Activated CD4-positive, alpha-beta memory T cell treated with anti-CD3 and anti-CD28 coated beads, Interleukin-2, amount 10 ng/mL, durations not matched to agents 7 days and 5 days (primary cell): Measurements from ENCODE around the gene RXRA. TPM values are rescaled to one million over a fixed set of nuclear protein-coding genes. Genes with fewer than 3 reads are reported as not detected.

Experiments used
- CTCF ChIA-PET: fragments of 350-600 bp; sonication (Branson Sonifier 250); formaldehyde crosslinking; loops from one replicate; lab custom pipeline; 2021; ENCODE audit warnings: antibody characterized with exemption, inconsistent platforms; lab: Charles Lee
- POLR2A ChIA-PET: fragments of 350-600 bp; sonication (Branson Sonifier 250); formaldehyde crosslinking; loops from one replicate; lab custom pipeline; 2021; ENCODE audit warnings: antibody characterized with exemption; lab: Charles Lee
- DNase-seq: peaks from one replicate; pipeline ENCODE4 v3.0.0-alpha.2; 2020
- H3K27ac Mint-ChIP-seq: one replicate; pipeline ENCODE4 v1.8.0; 2021; ENCODE audit warnings: mild to moderate bottlenecking, mixed read lengths
- H3K27me3 Mint-ChIP-seq: one replicate; pipeline ENCODE4 v1.8.0; 2021; ENCODE audit warnings: mixed read lengths
- H3K36me3 Mint-ChIP-seq: one replicate; pipeline ENCODE4 v1.8.0; 2021; ENCODE audit warnings: low read depth, mixed read lengths
- H3K4me1 Mint-ChIP-seq: one replicate; pipeline ENCODE4 v1.8.0; 2021; ENCODE audit warnings: mixed read lengths
- H3K4me3 Mint-ChIP-seq: one replicate; pipeline ENCODE4 v1.8.0; 2021; ENCODE audit warnings: mild to moderate bottlenecking, mixed read lengths
- H3K9me3 Mint-ChIP-seq: one replicate; pipeline ENCODE4 v1.8.0; 2021; ENCODE audit warnings: mixed read lengths
- total RNA-seq, 2 experiments: library from RNA; stranded (reverse); gene quantifications; one replicate each; pipeline ENCODE4 v1.2.3, GENCODE V29; 2021

RXRA gene
- total RNA-seq, 2 experiments from 2014 or later, result 7.0 to 7.8 TPM

GRCh38 chr9:134343637-134344036, 17.4 kb downstream of the RXRA start:
- Mint-ChIP-seq H3K4me3 (no peak overlapping the region), H3K9me3 (no peaks in the 10 kb centered on the region), H3K36me3 (no peaks in the 10 kb centered on the region), H3K27ac (no peak overlapping the region), H3K4me1 (peaks cover 7% of the 10 kb centered on the region), H3K27me3 (no peaks in the 10 kb centered on the region)
- POLR2A ChIA-PET, result interaction anchor here (1.0 kb wide), 1 partner anchor 9 kb away, joined by 3 read pairs; no protein-coding TSS in a partner anchor
- CTCF ChIA-PET, result interaction anchor here (1.0 kb wide), 1 partner anchor 42 kb away, joined by 3 read pairs; no protein-coding TSS in a partner anchor
- DNase-seq, result no peak

- CTCF ChIA-PET, result interaction anchor here (0.9 to 1.0 kb wide), 2 partner anchors 42 to 99 kb away, joined by 3 read pairs; no protein-coding TSS in a partner anchor
Measured at GRCh38 chr9:134344068-134344799, 18.0 kb downstream of the RXRA start.

DNA sequence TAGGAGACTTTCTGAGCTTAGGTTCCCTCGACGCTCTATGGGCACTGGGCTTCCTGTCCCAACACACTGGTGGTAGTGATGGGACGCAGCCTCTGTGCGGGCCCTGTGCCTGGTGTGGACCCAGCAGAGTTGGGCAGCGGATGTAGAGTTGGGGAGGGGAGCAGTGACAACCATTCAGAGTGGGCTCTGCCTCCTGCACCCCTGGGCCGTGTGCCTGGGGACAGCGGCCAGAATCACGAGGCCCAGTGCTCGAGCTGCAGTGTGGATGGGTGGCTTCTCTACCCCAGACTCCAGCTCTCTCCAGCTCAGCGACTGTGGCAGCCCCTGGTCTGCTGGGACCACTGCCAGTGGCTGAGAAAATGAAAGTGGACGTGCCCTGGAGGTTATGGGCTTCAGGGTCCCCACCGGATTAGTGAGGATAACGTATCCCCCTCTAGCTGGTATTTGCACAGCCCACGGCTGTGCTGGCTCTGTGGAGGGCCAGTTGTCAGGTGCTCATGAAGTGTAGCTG, 18.6 kb downstream of the RXRA start:
- no peak for DNase-seq
- CTCF ChIA-PET, result interaction anchor here (0.9 to 1.0 kb wide), 2 partner anchors 43 to 98 kb away, joined by 3 read pairs; no protein-coding TSS in a partner anchor
- no peaks in the 10 kb centered on the region for H3K36me3 Mint-ChIP-seq
- no peaks in the 10 kb centered on the region for H3K27me3 Mint-ChIP-seq
- peaks cover 7% of the 10 kb centered on the region for H3K4me1 Mint-ChIP-seq
- H3K9me3 Mint-ChIP-seq, result no peaks in the 10 kb centered on the region
- no peak overlapping the region for H3K4me3 Mint-ChIP-seq
- no peak overlapping the region for H3K27ac Mint-ChIP-seq
- POLR2A ChIA-PET, result no interaction called here

More at GRCh38 chr9:134344068-134344799, 18.0 kb downstream of the RXRA start:
- H3K27me3 Mint-ChIP-seq, result no peaks in the 10 kb centered on the region
- H3K36me3 Mint-ChIP-seq, result no peaks in the 10 kb centered on the region
- H3K4me1 Mint-ChIP-seq, result peaks cover 7% of the 10 kb centered on the region
- H3K4me3 Mint-ChIP-seq, result no peak overlapping the region
- peak; percentile 31 for DNase-seq
- no peak overlapping the region for H3K27ac Mint-ChIP-seq
- no peaks in the 10 kb centered on the region for H3K9me3 Mint-ChIP-seq
- POLR2A ChIA-PET, result interaction anchor here (1.0 kb wide), 1 partner anchor 8 kb away, joined by 3 read pairs; no protein-coding TSS in a partner anchor

- CTCF ChIA-PET, result no interaction called here
Measured at GRCh38 chr9:134345737-134346136, 19.5 kb downstream of the RXRA start.

DNA sequence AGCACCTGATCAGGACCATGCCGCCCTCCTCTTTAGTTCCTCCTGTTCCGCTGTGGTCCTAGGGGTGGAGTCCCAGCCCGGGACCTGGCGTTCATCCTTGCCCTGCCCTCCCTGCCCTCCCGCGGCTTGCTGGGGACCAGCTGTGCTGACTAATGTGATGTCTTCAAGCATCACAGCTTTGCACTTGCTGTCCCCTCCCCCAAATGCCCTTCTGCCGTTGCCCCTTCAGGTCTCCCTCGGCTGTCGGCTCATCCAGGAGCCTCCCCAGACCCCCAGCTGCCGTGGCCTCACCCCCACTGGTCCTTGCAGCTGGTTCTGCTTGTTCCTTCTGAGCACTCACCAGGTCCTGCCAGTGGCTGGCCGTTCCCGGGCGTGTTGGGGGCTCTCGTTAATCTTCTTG, 19.9 kb downstream of the RXRA start:
- Mint-ChIP-seq H3K4me1 (peaks cover 7% of the 10 kb centered on the region), H3K36me3 (no peaks in the 10 kb centered on the region), H3K9me3 (no peaks in the 10 kb centered on the region), H3K27me3 (no peaks in the 10 kb centered on the region), H3K4me3 (no peak overlapping the region), H3K27ac (no peak overlapping the region)
- CTCF ChIA-PET, result no interaction called here
- DNase-seq, result no peak
- POLR2A ChIA-PET, result no interaction called here

More at GRCh38 chr9:134345737-134346136, 19.5 kb downstream of the RXRA start:
- Mint-ChIP-seq H3K36me3 (no peaks in the 10 kb centered on the region), H3K4me1 (peaks cover 7% of the 10 kb centered on the region), H3K27ac (no peak overlapping the region), H3K27me3 (no peaks in the 10 kb centered on the region), H3K4me3 (no peak overlapping the region), H3K9me3 (no peaks in the 10 kb centered on the region)
- POLR2A ChIA-PET, result no interaction called here
- DNase-seq, result no peak

DNA sequence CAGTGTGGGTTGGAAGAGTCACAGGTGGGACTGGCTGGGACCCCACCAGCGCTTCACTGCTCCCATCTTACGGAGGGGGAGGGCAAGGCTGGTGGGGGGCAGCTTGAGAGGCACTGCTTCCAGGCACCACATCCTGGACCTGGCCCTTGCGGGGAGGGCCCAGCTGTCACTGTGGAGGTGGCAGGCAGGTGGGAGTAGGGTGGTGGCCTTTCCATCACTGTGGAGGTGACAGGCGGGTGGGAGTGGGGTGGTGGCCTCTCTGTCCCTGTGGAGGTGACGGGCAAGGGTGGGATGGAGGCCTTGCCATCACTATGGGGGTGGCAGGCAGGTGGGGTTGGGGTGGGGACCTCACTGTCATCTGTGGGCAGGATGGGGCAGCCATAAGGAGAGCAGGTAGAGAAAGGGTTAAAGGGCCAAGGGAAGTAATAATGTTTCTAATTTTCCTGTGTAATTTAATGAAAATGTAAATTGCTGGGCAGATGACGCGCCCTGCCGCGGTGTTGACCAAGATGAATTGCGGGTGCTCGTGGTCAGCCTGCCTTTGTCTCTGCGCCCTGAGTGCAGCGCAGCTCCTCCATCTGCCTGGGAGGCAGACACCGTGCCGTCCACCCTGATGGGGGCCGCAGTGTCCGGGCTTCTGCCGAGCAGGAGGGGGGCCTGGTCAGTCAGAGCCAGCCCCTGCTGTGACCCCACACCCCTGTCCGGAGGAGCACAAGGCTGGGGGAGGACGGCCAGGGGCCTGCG, 20.8 kb downstream of the RXRA start:
- no peak for DNase-seq
- Mint-ChIP-seq H3K4me3 (no peak overlapping the region), H3K9me3 (no peaks in the 10 kb centered on the region), H3K4me1 (peaks cover 7% of the 10 kb centered on the region), H3K27me3 (no peaks in the 10 kb centered on the region), H3K36me3 (no peaks in the 10 kb centered on the region), H3K27ac (no peak overlapping the region)
- ChIA-PET CTCF (no interaction called here), POLR2A (no interaction called here)

DNA sequence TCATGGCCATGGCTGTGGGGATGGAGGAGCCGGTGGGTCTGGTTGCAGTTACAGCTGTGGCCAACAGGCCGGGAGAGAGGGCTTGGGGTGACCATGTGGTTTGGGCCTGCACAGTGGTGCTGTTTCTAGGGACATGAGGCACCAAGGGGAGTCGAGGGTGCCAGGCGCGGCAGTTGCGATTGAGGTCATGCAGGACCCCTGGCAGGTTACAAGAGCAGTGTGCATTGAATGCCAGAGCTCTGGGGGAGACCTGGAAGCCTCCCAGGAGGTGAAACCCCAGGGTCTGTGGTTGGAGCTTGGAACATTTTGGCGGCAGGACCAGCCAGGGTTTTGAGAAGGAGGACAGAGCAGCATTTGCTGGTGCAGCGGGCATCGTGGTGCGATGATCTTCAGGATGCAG, 21.7 kb downstream of the RXRA start:
- H3K36me3 Mint-ChIP-seq, result no peaks in the 10 kb centered on the region
- H3K9me3 Mint-ChIP-seq, result no peaks in the 10 kb centered on the region
- DNase-seq, result no peak
- H3K27me3 Mint-ChIP-seq, result no peaks in the 10 kb centered on the region
- H3K4me1 Mint-ChIP-seq, result peaks cover 7% of the 10 kb centered on the region
- ChIA-PET CTCF (no interaction called here), POLR2A (no interaction called here)
- H3K27ac Mint-ChIP-seq, result no peak overlapping the region
- no peak overlapping the region for H3K4me3 Mint-ChIP-seq

GRCh38 chr9:134348404-134349155, 22.3 kb downstream of the RXRA start:
- Mint-ChIP-seq H3K4me1 (peaks cover 7% of the 10 kb centered on the region), H3K36me3 (no peaks in the 10 kb centered on the region), H3K27ac (no peak overlapping the region), H3K27me3 (no peaks in the 10 kb centered on the region), H3K4me3 (no peak overlapping the region), H3K9me3 (no peaks in the 10 kb centered on the region)
- POLR2A ChIA-PET, result no interaction called here
- CTCF ChIA-PET, result no interaction called here
- no peak for DNase-seq

DNA sequence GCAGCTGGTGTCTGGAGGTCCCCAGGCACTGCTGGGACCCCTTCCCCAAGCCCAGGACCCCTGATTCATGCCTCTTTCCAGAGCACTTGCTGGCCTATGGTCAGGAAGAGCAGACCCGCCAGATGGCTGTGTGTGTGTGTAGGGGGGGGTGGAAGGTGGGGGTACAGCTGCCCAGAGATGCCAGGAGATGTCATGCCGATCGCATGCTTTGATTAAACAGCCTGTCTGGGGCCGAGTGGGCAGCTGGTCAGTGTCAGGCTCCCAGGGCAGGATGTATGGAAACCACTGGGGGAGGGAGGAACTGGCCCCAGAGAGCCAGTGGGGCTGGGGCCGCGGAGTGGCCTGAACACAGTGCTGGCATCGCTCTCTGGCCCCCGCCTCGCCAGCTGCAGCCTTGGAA, 23.7 kb downstream of the RXRA start:
- Mint-ChIP-seq H3K36me3 (no peaks in the 10 kb centered on the region), H3K4me3 (no peak overlapping the region), H3K27ac (no peak overlapping the region), H3K27me3 (no peaks in the 10 kb centered on the region), H3K4me1 (peaks cover 1% of the 10 kb centered on the region), H3K9me3 (no peaks in the 10 kb centered on the region)
- CTCF ChIA-PET, result no interaction called here
- POLR2A ChIA-PET, result no interaction called here
- DNase-seq, result no peak

- Mint-ChIP-seq H3K36me3 (no peaks in the 10 kb centered on the region), H3K27me3 (no peaks in the 10 kb centered on the region), H3K4me1 (no peaks in the 10 kb centered on the region), H3K9me3 (no peaks in the 10 kb centered on the region), H3K27ac (no peak overlapping the region), H3K4me3 (no peak overlapping the region)
- ChIA-PET POLR2A (no interaction called here), CTCF (no interaction called here)
- DNase-seq, result no peak
Measured at GRCh38 chr9:134350416-134350994, 24.2 kb downstream of the RXRA start.

DNA sequence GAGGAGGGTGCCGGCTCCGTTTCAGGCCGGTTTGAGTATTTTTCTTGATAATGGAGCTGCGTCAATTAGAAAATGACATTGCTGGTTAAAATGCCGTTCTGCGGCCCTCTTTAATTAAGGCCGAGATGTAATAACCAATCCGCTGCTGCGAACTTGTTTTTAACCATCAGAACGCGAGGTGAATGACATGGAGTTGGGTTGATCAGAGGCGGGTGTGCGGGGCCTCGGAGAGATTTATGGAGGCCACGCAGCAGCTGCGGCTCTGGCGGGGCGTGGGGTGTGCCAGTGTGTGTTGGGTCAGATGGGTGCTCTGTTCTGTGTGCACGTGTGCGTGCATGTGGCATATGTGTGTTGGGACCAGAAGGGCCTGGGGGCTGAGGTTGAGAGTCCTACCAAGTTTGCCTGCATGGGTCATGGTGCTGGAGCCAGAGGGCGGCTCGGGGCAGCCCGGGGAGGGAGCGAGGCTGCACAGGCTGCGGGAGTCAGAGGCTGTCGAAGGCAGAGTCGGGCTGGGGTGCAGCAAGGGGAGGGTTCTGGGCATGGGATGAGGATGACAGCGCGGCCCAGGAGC, 25.4 kb downstream of the RXRA start:
- CTCF ChIA-PET, result no interaction called here
- no peaks in the 10 kb centered on the region for H3K27me3 Mint-ChIP-seq
- no peaks in the 10 kb centered on the region for H3K4me1 Mint-ChIP-seq
- H3K27ac Mint-ChIP-seq, result no peak overlapping the region
- H3K9me3 Mint-ChIP-seq, result no peaks in the 10 kb centered on the region
- no peaks in the 10 kb centered on the region for H3K36me3 Mint-ChIP-seq
- no peak for DNase-seq
- no peak overlapping the region for H3K4me3 Mint-ChIP-seq
- POLR2A ChIA-PET, result interaction anchor here (0.9 kb wide), 1 partner anchor 8 kb away, joined by 3 read pairs; no protein-coding TSS in a partner anchor

DNA sequence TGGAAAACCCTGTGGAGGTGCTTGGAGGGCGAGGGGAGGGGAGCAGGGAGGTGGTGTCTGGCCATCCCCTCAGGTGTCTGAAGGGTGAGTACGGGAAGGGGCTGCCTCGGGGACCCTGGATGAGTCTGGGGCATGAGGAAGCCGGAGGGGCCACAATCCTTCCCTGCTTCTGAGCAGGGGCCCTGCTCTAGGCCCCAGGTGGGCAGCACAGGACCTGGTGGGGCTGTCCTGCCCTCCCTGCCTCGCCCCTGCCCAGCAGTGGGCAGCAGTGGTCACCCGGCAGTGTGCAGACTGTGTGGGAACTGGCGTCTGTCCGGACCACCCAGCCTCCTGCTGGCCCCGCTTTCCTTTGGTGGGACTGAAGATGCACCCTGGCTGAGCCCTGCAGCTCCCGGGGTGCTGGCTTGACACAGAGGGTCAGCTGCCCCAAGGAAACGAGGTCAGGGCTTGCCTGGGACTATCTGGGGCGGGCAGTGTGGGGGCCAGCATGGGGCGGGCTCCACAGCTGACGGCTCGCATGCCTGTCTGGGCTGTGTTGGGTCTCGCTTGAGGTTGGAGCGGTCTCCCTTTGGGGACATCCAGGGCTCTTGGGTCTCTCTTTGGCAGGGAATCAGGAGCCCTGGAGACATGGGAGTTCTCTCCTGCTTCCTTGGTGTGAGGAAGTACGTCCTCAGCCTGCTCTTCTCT, 26.1 kb downstream of the RXRA start:
- Mint-ChIP-seq H3K4me1 (no peaks in the 10 kb centered on the region), H3K27ac (no peak overlapping the region), H3K27me3 (no peaks in the 10 kb centered on the region), H3K4me3 (no peak overlapping the region), H3K9me3 (no peaks in the 10 kb centered on the region), H3K36me3 (no peaks in the 10 kb centered on the region)
- no peak for DNase-seq
- ChIA-PET CTCF (no interaction called here), POLR2A (interaction anchor here (0.9 kb wide), 1 partner anchor 8 kb away, joined by 3 read pairs; no protein-coding TSS in a partner anchor)
